GM12878 (cell line): ENCODE data around the gene MAML3. TPM values are rescaled to one million over a fixed set of nuclear protein-coding genes. Genes with fewer than 3 reads are reported as not detected.

Experiments
- ATAC-seq: fragments of 200-7000 bp; cut with Tn5 transposase; 3 replicates; pipeline ENCODE4 v1.9.1; 2020; ENCODE audit warnings: mild to moderate bottlenecking, moderate library complexity
- BruUV-seq: library from RNA; stranded (reverse); fragments of 400-500 nt; replicated peaks from 2 replicates; lab custom pipeline; 2021; lab: Mats Ljungman, UMichigan
- CTCF ChIA-PET: fragments of 300-600 bp; sonication (Branson Sonifier 250); formaldehyde crosslinking; extraction: SDS; loops from one replicate; lab custom pipeline; 2021; ENCODE audit warnings: inconsistent platforms; lab: Yijun Ruan, JAX
- POLR2A ChIA-PET: fragments of 350-600 bp; formaldehyde crosslinking; extraction: SDS; loops from one replicate; lab custom pipeline; 2021; ENCODE audit warnings: inconsistent platforms; lab: Charles Lee
- RAD21 ChIA-PET: fragments of 300-600 bp; sonication (Branson Sonifier 250); formaldehyde crosslinking; loops from one replicate; lab custom pipeline; 2023; ENCODE audit warnings: antibody characterized with exemption; ENCODE audit not compliant: unreplicated experiment; lab: Charles Lee
- SMC1A ChIA-PET: fragments of 300-600 bp; sonication (Branson Sonifier 250); formaldehyde crosslinking; loops from one replicate; lab custom pipeline; 2023; ENCODE audit not compliant: unreplicated experiment, uncharacterized antibody; lab: Charles Lee
- DNase-seq: peaks from one replicate; pipeline ENCODE4 v3.0.0-alpha.2; 2011; ENCODE audit warnings: low read depth, low spot score
- FAIRE-seq: peaks from 3 replicates; lab custom pipeline; 2011; peaks lifted over from hg19 to GRCh38; lab: Jason Lieb, UNC
- H2AFZ ChIP-seq: 2 replicates; pipeline ENCODE4 v1.6.0; 2011; ENCODE audit warnings: low read depth, low read length, control low read depth; ENCODE audit not compliant: control insufficient read depth
- H3K27ac ChIP-seq: 2 replicates; pipeline ENCODE4 v1.5.1; 2011; ENCODE audit warnings: control low read depth; ENCODE audit not compliant: control insufficient read depth, insufficient read depth
- H3K27me3 ChIP-seq, 2 experiments: replicated peaks in 1 of 2; 2 replicates each; pipeline versions ENCODE4 v1.6.0 to v1.6.1; 2011; ENCODE audit warnings: low read length in 1 of 2; ENCODE audit not compliant: control insufficient read depth in 2 of 2, insufficient read depth in 2 of 2
- H3K36me3 ChIP-seq, 2 experiments: 2 replicates each; pipeline ENCODE4 v1.5.1; 2011; ENCODE audit warnings: low read length in 1 of 2; ENCODE audit not compliant: control insufficient read depth in 2 of 2, insufficient read depth in 2 of 2
- H3K4me1 ChIP-seq: 2 replicates; pipeline ENCODE4 v1.6.1; 2011; ENCODE audit warnings: mild to moderate bottlenecking, low read length, moderate library complexity, mixed read lengths; ENCODE audit not compliant: control insufficient read depth, insufficient read depth
- H3K4me2 ChIP-seq: 2 replicates; pipeline ENCODE4 v1.6.0; 2011; ENCODE audit warnings: control low read depth; ENCODE audit not compliant: control insufficient read depth, insufficient read depth
- H3K4me3 ChIP-seq: fragments of 200-600 bp; sonication (generic); 2 replicates; pipeline ENCODE4 v1.5.1; 2016
- H3K79me2 ChIP-seq: 2 replicates; pipeline ENCODE4 v1.6.0; 2011; ENCODE audit warnings: low read length; ENCODE audit not compliant: control insufficient read depth, insufficient read depth
- H3K9ac ChIP-seq: 2 replicates; pipeline ENCODE4 v1.8.0; 2011; ENCODE audit warnings: low read length, control low read depth, mixed read lengths; ENCODE audit not compliant: control insufficient read depth, insufficient read depth
- H3K9me3 ChIP-seq: replicated peaks from 3 replicates; pipeline ENCODE4 v1.5.1; 2011; ENCODE audit warnings: mild to moderate bottlenecking, low read length; ENCODE audit not compliant: control insufficient read depth, insufficient read depth
- H4K20me1 ChIP-seq: 2 replicates; pipeline ENCODE4 v1.6.0; 2011; ENCODE audit not compliant: control insufficient read depth, insufficient read depth
- EGR1 ChIP-seq, 2 experiments: IDR thresholded peaks; 1 replicate in 1 of 2; 2 replicates in 1 of 2; pipeline ENCODE4 v1.6.1; 2011 to 2012; ENCODE audit warnings: low read depth in 2 of 2, low read length in 2 of 2, borderline replicate concordance in 1 of 2, mild to moderate bottlenecking in 1 of 2, moderate library complexity in 1 of 2
- FOS ChIP-seq: IDR thresholded peaks from 3 replicates; pipeline ENCODE4 v1.6.1; 2011; ENCODE audit warnings: borderline replicate concordance; ENCODE audit not compliant: insufficient read length; ENCODE audit errors: extremely low read depth
- JUND ChIP-seq: IDR thresholded peaks from 2 replicates; pipeline ENCODE4 v1.6.1; 2012; ENCODE audit warnings: low read depth, mild to moderate bottlenecking, low read length, improper control_type of control experiment, moderate library complexity
- MEF2B ChIP-seq: fragments of 450-650 bp; IDR thresholded peaks from 2 replicates; pipeline ENCODE4 v1.6.1; 2018; ENCODE audit warnings: mild to moderate bottlenecking, moderate library complexity; ENCODE audit not compliant: partially characterized antibody, poor library complexity, severe bottlenecking
- RBBP5 ChIP-seq: fragments of 200-600 bp; sonication (generic); conservative IDR thresholded peaks from 2 replicates; pipeline ENCODE4 v1.6.1; 2016
- ZNF384 ChIP-seq: IDR thresholded peaks from 2 replicates; pipeline ENCODE4 v1.6.1; 2012; ENCODE audit warnings: low read depth, mild to moderate bottlenecking, low read length, improper control_type of control experiment, borderline replicate concordance
- WGBS: methylation state at CpG from one replicate; pipeline ENCODE4 v1.1.6; 2016; ENCODE audit warnings: low lambda C conversion rate; ENCODE audit not compliant: insufficient replicate concordance, insufficient coverage; ENCODE audit errors: missing lambda C conversion rate; 5-methylcytosine and 5-hydroxymethylcytosine counted together
- in situ Hi-C: fragments of 300-500 bp; cut with MboI; formaldehyde crosslinking; loops from 9 replicates; pipeline ENCODE4 v1.14.3; 2018; ENCODE audit warnings: mixed read lengths
- intact Hi-C: fragments of 100-400 bp; cut with micrococcal nuclease; formaldehyde crosslinking; loops from one replicate; pipeline ENCODE4 v1.14.2; 2022; ENCODE audit not compliant: unreplicated experiment
- polyA plus RNA-seq, 11 experiments: library from polyadenylated mRNA; depleted of rRNA in 4 of 11; unstranded in 6 of 11; stranded (reverse) in 5 of 11; fragments of >200 nt; fragmentation: Nextera tagmentation in 4 of 11; fragmentation: Illumina TruSeq in 1 of 11; extraction: Ambion mirVana in 4 of 11; extraction: Trizol in 1 of 11; gene quantifications; 1 replicate in 1 of 11; 2 replicates in 10 of 11; pipeline versions ENCODE4 v1.2.1 to v1.2.3, GENCODE V29; 2011 to 2016; ENCODE audit warnings: inconsistent platforms in 2 of 11, missing spikeins in 2 of 11, low read depth in 1 of 11
- total RNA-seq, 4 experiments: library from RNA; depleted of rRNA in 3 of 4; stranded (reverse); fragments of >200 nt in 3 of 4; fragmentation: Illumina TruSeq in 1 of 4; extraction: Trizol in 1 of 4; gene quantifications; 2 replicates each; pipeline versions ENCODE4 v1.2.1 to v1.2.3, GENCODE V29; 2013 to 2021
- TF ChIP-seq, protein P1 (sequence below): IDR thresholded peaks from 2 replicates; pipeline ENCODE4 v1.6.1; 2011; ENCODE audit warnings: low read depth, low read length, improper control_type of control experiment, borderline replicate concordance
- TF ChIP-seq, protein P2 (sequence below): fragments of 450-650 bp; IDR thresholded peaks from 2 replicates; pipeline ENCODE4 v1.6.1; 2018; ENCODE audit warnings: borderline replicate concordance, mild to moderate bottlenecking; ENCODE audit not compliant: partially characterized antibody
- TF ChIP-seq, protein P3 (sequence below): IDR thresholded peaks from 2 replicates; pipeline ENCODE4 v1.6.1; 2012; ENCODE audit warnings: improper control_type of control experiment, low read depth, low read length; ENCODE audit not compliant: insufficient replicate concordance

Gene MAML3
- total and polyA plus RNA-seq, 10 of the 15 experiments (the other 5 are each of a cell fraction or from before 2014, with no cell fraction given) = under 0.01 to 0.53 (median 0.06) TPM; not detected in 2

DNA sequence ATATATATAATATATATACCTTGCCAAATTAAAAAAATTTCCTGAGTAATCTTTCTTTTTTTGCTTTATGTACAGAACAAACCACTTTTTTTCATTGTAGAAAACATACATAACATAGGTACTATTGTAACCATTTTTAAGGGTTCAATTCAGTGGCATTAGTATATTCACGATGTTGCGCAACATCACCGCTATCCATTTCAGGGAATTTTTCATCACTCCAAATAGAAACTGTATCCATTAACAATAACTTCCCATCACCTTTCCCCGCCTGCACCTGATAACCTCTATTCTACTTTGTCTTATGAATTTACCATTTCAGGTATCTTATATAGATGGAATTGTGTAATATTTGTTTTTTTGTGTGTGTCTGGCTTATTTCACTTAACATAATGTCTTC is 363.7 kb downstream of the MAML3 start (continued):
- no peak for TF ChIP-seq EGR1 (IDR thresholded peaks at IDR 0.05; ENCODE audit: borderline replicate concordance in 1 of 2, low read depth in 2 of 2, low read length in 2 of 2)
- TF ChIP-seq, protein P1, sequence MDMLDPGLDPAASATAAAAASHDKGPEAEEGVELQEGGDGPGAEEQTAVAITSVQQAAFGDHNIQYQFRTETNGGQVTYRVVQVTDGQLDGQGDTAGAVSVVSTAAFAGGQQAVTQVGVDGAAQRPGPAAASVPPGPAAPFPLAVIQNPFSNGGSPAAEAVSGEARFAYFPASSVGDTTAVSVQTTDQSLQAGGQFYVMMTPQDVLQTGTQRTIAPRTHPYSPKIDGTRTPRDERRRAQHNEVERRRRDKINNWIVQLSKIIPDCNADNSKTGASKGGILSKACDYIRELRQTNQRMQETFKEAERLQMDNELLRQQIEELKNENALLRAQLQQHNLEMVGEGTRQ = no peak

DNA sequence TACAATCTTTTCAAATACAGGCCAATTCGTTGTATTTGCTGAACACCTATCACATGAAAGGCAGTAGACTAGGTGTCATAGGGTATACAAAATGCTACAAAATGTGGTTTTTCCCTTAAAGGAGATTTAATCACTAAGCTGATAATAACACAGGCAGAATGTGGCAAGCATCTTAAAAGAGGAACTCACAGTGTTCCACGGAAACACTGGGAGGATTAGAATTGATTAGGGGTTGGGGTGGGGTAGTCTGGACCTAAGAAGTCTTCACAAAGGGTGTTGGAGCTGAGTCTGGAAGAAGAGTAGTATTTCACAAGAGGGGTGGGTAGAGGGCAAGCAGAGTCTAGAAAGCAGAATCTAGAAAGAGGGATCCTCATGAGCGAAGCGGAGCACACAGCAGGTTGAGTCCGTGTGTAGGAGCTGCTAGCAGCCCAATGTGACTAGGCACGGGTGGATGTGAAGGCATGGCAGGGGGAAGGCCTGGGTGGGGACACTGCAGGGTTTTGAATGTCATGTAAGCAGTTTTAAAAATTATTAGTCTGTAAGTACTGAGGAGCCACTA is 364.8 kb downstream of the MAML3 start:
- DNase-seq = no peak
- ChIA-PET CTCF (no interaction called here), POLR2A (no interaction called here), SMC1A (no interaction called here), RAD21 (no interaction called here)
- H2AFZ ChIP-seq = no peak overlapping the region
- FAIRE-seq = no peak
- TF ChIP-seq JUND = no peak
- TF ChIP-seq ZNF384 = no peak
- TF ChIP-seq, protein P2, sequence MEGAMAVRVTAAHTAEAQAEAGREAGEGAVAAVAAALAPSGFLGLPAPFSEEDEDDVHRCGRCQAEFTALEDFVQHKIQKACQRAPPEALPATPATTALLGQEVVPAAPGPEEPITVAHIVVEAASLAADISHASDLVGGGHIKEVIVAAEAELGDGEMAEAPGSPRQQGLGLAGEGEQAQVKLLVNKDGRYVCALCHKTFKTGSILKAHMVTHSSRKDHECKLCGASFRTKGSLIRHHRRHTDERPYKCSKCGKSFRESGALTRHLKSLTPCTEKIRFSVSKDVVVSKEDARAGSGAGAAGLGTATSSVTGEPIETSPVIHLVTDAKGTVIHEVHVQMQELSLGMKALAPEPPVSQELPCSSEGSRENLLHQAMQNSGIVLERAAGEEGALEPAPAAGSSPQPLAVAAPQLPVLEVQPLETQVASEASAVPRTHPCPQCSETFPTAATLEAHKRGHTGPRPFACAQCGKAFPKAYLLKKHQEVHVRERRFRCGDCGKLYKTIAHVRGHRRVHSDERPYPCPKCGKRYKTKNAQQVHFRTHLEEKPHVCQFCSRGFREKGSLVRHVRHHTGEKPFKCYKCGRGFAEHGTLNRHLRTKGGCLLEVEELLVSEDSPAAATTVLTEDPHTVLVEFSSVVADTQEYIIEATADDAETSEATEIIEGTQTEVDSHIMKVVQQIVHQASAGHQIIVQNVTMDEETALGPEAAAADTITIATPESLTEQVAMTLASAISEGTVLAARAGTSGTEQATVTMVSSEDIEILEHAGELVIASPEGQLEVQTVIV = no peak
- TF ChIP-seq EGR1 (IDR thresholded peaks at IDR 0.05; ENCODE audit: borderline replicate concordance in 1 of 2, low read depth in 2 of 2, low read length in 2 of 2) = no peak
- TF ChIP-seq RBBP5 = no peak
- TF ChIP-seq, protein P3, sequence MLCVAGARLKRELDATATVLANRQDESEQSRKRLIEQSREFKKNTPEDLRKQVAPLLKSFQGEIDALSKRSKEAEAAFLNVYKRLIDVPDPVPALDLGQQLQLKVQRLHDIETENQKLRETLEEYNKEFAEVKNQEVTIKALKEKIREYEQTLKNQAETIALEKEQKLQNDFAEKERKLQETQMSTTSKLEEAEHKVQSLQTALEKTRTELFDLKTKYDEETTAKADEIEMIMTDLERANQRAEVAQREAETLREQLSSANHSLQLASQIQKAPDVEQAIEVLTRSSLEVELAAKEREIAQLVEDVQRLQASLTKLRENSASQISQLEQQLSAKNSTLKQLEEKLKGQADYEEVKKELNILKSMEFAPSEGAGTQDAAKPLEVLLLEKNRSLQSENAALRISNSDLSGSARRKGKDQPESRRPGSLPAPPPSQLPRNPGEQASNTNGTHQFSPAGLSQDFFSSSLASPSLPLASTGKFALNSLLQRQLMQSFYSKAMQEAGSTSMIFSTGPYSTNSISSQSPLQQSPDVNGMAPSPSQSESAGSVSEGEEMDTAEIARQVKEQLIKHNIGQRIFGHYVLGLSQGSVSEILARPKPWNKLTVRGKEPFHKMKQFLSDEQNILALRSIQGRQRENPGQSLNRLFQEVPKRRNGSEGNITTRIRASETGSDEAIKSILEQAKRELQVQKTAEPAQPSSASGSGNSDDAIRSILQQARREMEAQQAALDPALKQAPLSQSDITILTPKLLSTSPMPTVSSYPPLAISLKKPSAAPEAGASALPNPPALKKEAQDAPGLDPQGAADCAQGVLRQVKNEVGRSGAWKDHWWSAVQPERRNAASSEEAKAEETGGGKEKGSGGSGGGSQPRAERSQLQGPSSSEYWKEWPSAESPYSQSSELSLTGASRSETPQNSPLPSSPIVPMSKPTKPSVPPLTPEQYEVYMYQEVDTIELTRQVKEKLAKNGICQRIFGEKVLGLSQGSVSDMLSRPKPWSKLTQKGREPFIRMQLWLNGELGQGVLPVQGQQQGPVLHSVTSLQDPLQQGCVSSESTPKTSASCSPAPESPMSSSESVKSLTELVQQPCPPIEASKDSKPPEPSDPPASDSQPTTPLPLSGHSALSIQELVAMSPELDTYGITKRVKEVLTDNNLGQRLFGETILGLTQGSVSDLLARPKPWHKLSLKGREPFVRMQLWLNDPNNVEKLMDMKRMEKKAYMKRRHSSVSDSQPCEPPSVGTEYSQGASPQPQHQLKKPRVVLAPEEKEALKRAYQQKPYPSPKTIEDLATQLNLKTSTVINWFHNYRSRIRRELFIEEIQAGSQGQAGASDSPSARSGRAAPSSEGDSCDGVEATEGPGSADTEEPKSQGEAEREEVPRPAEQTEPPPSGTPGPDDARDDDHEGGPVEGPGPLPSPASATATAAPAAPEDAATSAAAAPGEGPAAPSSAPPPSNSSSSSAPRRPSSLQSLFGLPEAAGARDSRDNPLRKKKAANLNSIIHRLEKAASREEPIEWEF = no peak
- TF ChIP-seq MEF2B = no peak
- no peak for TF ChIP-seq FOS
- H4K20me1 ChIP-seq = no peaks in the 10 kb centered on the region
- in situ Hi-C loops = no loop called here
- no peak overlapping the region for H3K4me3 ChIP-seq
- no peak overlapping the region for H3K4me2 ChIP-seq
- H3K27me3 ChIP-seq = peaks cover 0 to 3% of the 10 kb centered on the region in 2 experiments; a peak in 2 of 4 replicates
- no peak overlapping the region for H3K9ac ChIP-seq
- ATAC-seq = no peak
- 27% methylated on average over 6 of the region's 6 CpGs for WGBS
- H3K27ac ChIP-seq = no peak overlapping the region
- H3K36me3 ChIP-seq = no peaks in the 10 kb centered on the region
- no peaks in the 10 kb centered on the region for H3K79me2 ChIP-seq
- no peaks in the 10 kb centered on the region for H3K4me1 ChIP-seq
- H3K9me3 ChIP-seq = no peaks in the 10 kb centered on the region; the same call in 2 of the 3 replicates
- no TSS peak for BruUV-seq
- intact Hi-C loops = no loop called here
